Calu3 (cell line): ENCODE data around the gene AK8. TPM values are rescaled to one million over a fixed set of nuclear protein-coding genes. Genes with fewer than 3 reads are reported as not detected.

ENCODE experiments used
- BruUV-seq: library from RNA; stranded (reverse); fragments of 400-500 nt; replicated peaks from 2 replicates; lab custom pipeline; 2021; lab: Mats Ljungman, UMichigan
- CTCF ChIA-PET: fragments of 300-600 bp; sonication (Branson Sonifier 250); formaldehyde crosslinking; loops from one replicate; lab custom pipeline; 2022; ENCODE audit warnings: antibody characterized with exemption; lab: Charles Lee
- DNase-seq: peaks from one replicate; pipeline ENCODE4 v3.0.0; 2022
- H3K27ac Mint-ChIP-seq: one replicate; pipeline ENCODE4 v1.8.0; 2022; ENCODE audit warnings: mixed read lengths; ENCODE audit not compliant: unreplicated experiment
- H3K27me3 Mint-ChIP-seq: one replicate; pipeline ENCODE4 v1.8.0; 2022; ENCODE audit warnings: mixed read lengths; ENCODE audit not compliant: unreplicated experiment
- H3K36me3 Mint-ChIP-seq: one replicate; pipeline ENCODE4 v1.8.0; 2022; ENCODE audit warnings: mild to moderate bottlenecking, moderate library complexity, mixed read lengths; ENCODE audit not compliant: insufficient read depth, unreplicated experiment
- H3K4me1 Mint-ChIP-seq: one replicate; pipeline ENCODE4 v1.8.0; 2022; ENCODE audit warnings: mild to moderate bottlenecking, low read depth, mixed read lengths; ENCODE audit not compliant: unreplicated experiment
- H3K4me3 Mint-ChIP-seq: one replicate; pipeline ENCODE4 v1.8.0; 2022; ENCODE audit warnings: mild to moderate bottlenecking, low read depth, moderate library complexity, mixed read lengths; ENCODE audit not compliant: unreplicated experiment
- H3K9me3 Mint-ChIP-seq: one replicate; pipeline ENCODE4 v1.8.0; 2022; ENCODE audit warnings: low read depth, mixed read lengths; ENCODE audit not compliant: unreplicated experiment
- intact Hi-C: fragments of 100-400 bp; cut with micrococcal nuclease; formaldehyde crosslinking; loops from one replicate; pipeline ENCODE4 v1.10.0; 2022; ENCODE audit not compliant: unreplicated experiment
- total RNA-seq: library from RNA; stranded (reverse); gene quantifications from 2 replicates; pipeline ENCODE4 v1.2.3, GENCODE V29; 2022
- TF ChIP-seq, protein P1 (sequence below): fragments of 200-600 bp; IDR thresholded peaks from one replicate; pipeline ENCODE4 v1.8.0; 2022; ENCODE audit warnings: antibody characterized with exemption; ENCODE audit not compliant: unreplicated experiment

Gene AK8
- total RNA-seq, 1 experiment from 2014 or later, result 1.4 TPM

GRCh38 chr9:132795511-132796303 lies 82.4 kb downstream of the AK8 start:
- intact Hi-C loops, result loop anchor here (5.0 to 10.0 kb wide), 2 partner anchors 177 to 381 kb away; partner anchors contain the start of gene CFAP77
- no peak for DNase-seq
- BruUV-seq, result no TSS peak
- Mint-ChIP-seq H3K27ac (no peak overlapping the region), H3K36me3 (peaks cover 5% of the 10 kb centered on the region), H3K4me1 (peaks cover 16% of the 10 kb centered on the region), H3K9me3 (peaks cover 2% of the 10 kb centered on the region), H3K27me3 (peaks cover 12% of the 10 kb centered on the region), H3K4me3 (no peak overlapping the region)
- TF ChIP-seq, protein P1, sequence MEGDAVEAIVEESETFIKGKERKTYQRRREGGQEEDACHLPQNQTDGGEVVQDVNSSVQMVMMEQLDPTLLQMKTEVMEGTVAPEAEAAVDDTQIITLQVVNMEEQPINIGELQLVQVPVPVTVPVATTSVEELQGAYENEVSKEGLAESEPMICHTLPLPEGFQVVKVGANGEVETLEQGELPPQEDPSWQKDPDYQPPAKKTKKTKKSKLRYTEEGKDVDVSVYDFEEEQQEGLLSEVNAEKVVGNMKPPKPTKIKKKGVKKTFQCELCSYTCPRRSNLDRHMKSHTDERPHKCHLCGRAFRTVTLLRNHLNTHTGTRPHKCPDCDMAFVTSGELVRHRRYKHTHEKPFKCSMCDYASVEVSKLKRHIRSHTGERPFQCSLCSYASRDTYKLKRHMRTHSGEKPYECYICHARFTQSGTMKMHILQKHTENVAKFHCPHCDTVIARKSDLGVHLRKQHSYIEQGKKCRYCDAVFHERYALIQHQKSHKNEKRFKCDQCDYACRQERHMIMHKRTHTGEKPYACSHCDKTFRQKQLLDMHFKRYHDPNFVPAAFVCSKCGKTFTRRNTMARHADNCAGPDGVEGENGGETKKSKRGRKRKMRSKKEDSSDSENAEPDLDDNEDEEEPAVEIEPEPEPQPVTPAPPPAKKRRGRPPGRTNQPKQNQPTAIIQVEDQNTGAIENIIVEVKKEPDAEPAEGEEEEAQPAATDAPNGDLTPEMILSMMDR, result no peak
- CTCF ChIA-PET, result no interaction called here

DNA sequence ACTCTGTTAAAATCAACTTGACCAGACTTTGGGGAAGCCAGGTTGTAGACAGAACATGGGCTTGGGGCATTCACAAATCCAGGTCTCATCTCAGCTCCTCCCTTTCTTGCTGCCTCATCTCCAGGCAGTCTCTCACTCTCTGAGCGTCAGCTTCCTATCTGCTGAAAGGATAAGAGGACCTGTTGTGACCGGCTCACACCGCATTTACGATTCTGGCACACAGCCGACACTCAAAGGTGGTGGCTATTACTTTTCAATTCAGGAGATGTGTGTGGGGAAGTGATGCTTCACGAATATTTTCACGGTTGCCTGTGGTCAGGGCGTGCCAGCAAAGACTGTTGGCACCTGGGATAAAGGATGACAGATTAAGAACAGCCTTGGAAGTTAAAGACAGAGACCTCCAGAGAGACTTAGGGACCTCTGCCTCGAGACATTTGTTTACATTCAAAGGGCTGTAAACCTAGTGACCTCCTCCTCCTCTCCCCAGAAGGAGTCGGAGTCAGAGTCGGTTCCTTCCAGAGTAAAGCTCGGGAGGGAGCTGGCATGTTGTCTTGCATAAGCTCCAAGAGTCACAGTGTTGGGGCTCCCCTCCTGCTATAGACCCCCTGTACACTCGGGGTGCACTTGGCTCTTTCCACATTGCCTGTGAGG lies 83.2 kb downstream of the AK8 start:
- Mint-ChIP-seq H3K9me3 (peaks cover 2% of the 10 kb centered on the region), H3K4me1 (peaks cover 13% of the 10 kb centered on the region), H3K4me3 (no peak overlapping the region), H3K27me3 (peaks cover 12% of the 10 kb centered on the region), H3K36me3 (peaks cover 5% of the 10 kb centered on the region), H3K27ac (no peak overlapping the region)
- CTCF ChIA-PET, result no interaction called here
- intact Hi-C loops, result loop anchor here (5.0 to 10.0 kb wide), 2 partner anchors 177 to 380 kb away; partner anchors contain the start of gene CFAP77
- no peak for DNase-seq
- BruUV-seq, result no TSS peak
- TF ChIP-seq, protein P1, result no peak

DNA sequence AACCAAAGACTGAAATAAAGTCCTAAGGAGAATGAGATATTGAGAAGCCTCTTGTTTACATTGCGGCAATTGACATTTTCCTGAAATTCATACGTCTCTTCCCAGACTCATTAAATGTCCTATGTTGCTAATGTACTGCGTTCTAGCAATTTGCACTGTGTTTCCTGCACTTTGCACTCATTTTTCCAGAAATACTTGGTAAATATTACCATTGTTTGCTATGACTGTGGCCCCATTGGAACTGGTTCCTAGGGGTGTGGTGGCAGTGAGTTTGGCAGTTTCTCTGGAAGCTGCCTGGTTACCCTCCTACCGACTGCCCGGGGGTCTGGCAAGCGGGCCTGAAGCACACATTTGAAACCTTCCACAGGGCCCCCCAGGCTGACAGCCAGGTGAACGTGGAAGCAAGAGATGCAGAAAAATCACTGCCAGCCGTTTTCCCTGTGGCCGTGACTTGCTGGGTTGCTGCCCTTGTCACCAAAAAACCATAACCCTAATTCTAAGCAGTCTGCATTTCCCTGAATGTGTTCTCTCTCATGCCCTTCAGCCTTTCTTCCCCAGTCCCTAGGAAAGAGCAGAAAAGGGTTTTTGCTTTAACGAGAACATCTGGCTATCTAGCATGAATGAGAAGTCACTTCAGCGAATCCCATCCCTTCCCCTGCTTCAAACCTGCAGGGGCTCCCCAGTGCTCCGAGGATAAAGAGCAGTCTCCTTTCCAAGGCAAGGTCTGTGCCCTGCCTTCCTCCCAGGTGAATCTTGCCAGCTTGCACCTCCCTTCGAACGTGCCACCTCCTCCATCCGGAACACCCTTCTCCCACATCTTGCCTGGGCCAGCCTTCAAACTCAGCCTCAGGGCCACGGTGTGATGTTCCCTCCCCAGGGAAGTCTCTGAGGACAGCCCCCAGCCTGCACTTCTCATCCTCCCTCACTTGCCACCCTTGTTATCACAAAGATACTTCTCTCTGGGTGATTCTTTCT lies 84.2 kb downstream of the AK8 start:
- DNase-seq, result no peak

More for the DNA sequence above, 84.2 kb downstream of the AK8 start:
- peaks cover 12% of the 10 kb centered on the region for H3K27me3 Mint-ChIP-seq
- BruUV-seq, result no TSS peak
- TF ChIP-seq, protein P1, result no peak
- peaks cover 3% of the 10 kb centered on the region for H3K4me1 Mint-ChIP-seq
- CTCF ChIA-PET, result no interaction called here
- no peak overlapping the region for H3K27ac Mint-ChIP-seq
- peaks cover 5% of the 10 kb centered on the region for H3K36me3 Mint-ChIP-seq
- no peak overlapping the region for H3K4me3 Mint-ChIP-seq
- peaks cover 2% of the 10 kb centered on the region for H3K9me3 Mint-ChIP-seq
- intact Hi-C loops, result loop anchor here (10.0 kb wide), 1 partner anchor 379 kb away; the partner anchor contains the start of gene CFAP77
